ENCODE measurements around the gene HNRNPC.

DNA sequence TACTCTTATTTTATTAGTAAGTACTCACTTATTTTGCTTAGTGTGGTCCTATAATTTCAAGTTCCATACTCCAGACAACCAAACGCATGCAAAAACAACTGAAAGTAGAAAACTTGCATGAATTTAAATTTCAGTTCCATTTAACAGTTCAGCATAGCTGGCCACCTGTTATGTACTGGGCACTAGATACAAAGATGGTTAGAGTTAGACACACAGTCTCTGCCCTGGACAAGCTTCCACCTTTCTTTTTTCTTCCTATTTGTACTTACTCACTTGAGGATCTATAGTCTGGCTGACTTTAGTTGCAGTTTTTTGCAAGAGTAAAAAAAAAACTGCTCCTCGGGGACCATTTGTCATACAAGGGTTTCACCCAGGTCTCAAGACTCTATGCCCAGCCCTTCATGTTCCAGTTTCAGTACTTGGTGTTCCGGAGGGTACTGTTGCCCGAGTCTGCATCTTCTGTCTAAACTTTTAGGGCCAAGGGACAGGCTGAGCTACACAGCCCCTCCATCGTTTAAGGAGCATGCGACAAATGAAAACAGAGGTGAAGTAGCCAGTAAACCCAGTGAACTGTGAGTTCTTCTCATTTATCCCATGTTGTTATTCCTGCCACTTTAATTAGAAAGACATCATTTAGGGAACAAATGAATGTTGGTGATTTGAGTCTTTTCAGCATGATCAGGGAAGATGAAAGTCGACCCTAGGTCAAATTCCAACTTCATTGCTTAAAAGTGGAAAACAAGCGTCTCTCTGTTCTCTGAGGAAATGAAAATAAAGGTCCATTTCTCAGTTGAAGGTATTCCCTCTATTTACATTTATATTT is 33.0 kb upstream of the HNRNPC start:
- TF ChIP-seq SIRT6 (IDR thresholded peaks at IDR 0.05; ENCODE audit: low read depth, low read length) (no peak), SIN3A (IDR thresholded peaks at IDR 0.05; ENCODE audit: borderline replicate concordance in 2 of 2, control insufficient read depth in 1 of 2, low read depth in 2 of 2, low read length in 2 of 2) (no peak), CTCF (IDR thresholded peaks at IDR 0.05 in 2 of 3, conservative IDR thresholded peaks at IDR 0.05 in 1 of 3; ENCODE audit: insufficient read depth in 2 of 3, low read depth in 1 of 3, low read length in 3 of 3) (no peak), ZBTB8A (IDR thresholded peaks at IDR 0.05; ENCODE audit: partially characterized antibody) (no peak)
- TF ChIP-seq, protein P1, sequence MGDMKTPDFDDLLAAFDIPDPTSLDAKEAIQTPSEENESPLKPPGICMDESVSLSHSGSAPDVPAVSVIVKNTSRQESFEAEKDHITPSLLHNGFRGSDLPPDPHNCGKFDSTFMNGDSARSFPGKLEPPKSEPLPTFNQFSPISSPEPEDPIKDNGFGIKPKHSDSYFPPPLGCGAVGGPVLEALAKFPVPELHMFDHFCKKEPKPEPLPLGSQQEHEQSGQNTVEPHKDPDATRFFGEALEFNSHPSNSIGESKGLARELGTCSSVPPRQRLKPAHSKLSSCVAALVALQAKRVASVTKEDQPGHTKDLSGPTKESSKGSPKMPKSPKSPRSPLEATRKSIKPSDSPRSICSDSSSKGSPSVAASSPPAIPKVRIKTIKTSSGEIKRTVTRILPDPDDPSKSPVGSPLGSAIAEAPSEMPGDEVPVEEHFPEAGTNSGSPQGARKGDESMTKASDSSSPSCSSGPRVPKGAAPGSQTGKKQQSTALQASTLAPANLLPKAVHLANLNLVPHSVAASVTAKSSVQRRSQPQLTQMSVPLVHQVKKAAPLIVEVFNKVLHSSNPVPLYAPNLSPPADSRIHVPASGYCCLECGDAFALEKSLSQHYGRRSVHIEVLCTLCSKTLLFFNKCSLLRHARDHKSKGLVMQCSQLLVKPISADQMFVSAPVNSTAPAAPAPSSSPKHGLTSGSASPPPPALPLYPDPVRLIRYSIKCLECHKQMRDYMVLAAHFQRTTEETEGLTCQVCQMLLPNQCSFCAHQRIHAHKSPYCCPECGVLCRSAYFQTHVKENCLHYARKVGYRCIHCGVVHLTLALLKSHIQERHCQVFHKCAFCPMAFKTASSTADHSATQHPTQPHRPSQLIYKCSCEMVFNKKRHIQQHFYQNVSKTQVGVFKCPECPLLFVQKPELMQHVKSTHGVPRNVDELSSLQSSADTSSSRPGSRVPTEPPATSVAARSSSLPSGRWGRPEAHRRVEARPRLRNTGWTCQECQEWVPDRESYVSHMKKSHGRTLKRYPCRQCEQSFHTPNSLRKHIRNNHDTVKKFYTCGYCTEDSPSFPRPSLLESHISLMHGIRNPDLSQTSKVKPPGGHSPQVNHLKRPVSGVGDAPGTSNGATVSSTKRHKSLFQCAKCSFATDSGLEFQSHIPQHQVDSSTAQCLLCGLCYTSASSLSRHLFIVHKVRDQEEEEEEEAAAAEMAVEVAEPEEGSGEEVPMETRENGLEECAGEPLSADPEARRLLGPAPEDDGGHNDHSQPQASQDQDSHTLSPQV (IDR thresholded peaks at IDR 0.05), result no peak
- TF ChIP-seq, protein P2, sequence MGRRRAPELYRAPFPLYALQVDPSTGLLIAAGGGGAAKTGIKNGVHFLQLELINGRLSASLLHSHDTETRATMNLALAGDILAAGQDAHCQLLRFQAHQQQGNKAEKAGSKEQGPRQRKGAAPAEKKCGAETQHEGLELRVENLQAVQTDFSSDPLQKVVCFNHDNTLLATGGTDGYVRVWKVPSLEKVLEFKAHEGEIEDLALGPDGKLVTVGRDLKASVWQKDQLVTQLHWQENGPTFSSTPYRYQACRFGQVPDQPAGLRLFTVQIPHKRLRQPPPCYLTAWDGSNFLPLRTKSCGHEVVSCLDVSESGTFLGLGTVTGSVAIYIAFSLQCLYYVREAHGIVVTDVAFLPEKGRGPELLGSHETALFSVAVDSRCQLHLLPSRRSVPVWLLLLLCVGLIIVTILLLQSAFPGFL (CRISPR knock-in tag; IDR thresholded peaks at IDR 0.05), result no peak
